HG03342 (cell line): ENCODE measurements around the gene GATD1.

ENCODE experiments used
- ATAC-seq: cut with Tn5 transposase; IDR thresholded peaks from one replicate; pipeline ENCODE4 v1.9.1; 2021; ENCODE audit warnings: mild to moderate bottlenecking, moderate library complexity; ENCODE audit not compliant: unreplicated experiment

GATD1 gene

GRCh38 chr11:813072-813455 lies 35.8 kb upstream of the GATD1 start:
- ATAC-seq: no peak

GRCh38 chr11:812390-812789 lies 35.1 kb upstream of the GATD1 start:
- no peak for ATAC-seq

- no peak for ATAC-seq
These were observed 34.4 kb upstream of the GATD1 start for GRCh38 chr11:811446-812245.

- ATAC-seq: no peak
These were observed 32.8 kb upstream of the GATD1 start for GRCh38 chr11:810040-810567.

- peak; percentile 70 for ATAC-seq
These were observed 32.2 kb upstream of the GATD1 start, which contains the start of gene RPLP2 for GRCh38 chr11:809287-810039. Gene RPLP2 (plus strand): TSS chr11:809967. CDS start chr11:810235, 268 bp downstream.

- no peak for ATAC-seq
These were observed 31.4 kb upstream of the GATD1 start for GRCh38 chr11:808427-809286.

GRCh38 chr11:804599-804964 lies 27.3 kb upstream of the GATD1 start:
- no peak for ATAC-seq

GRCh38 chr11:803770-804598 lies 26.7 kb upstream of the GATD1 start:
- no peak for ATAC-seq

- no peak for ATAC-seq
These were observed 26.1 kb upstream of the GATD1 start for GRCh38 chr11:803467-803742.

GRCh38 chr11:802693-803466 lies 25.6 kb upstream of the GATD1 start:
- ATAC-seq: no peak

- no peak for ATAC-seq
These were observed 24.8 kb upstream of the GATD1 start for GRCh38 chr11:802018-802617.

- no peak for ATAC-seq
These were observed 24.0 kb upstream of the GATD1 start for GRCh38 chr11:801097-801780.

GRCh38 chr11:800473-800872 lies 23.2 kb upstream of the GATD1 start:
- no peak for ATAC-seq

GRCh38 chr11:799641-800316 lies 22.5 kb upstream of the GATD1 start:
- ATAC-seq: no peak

- peak; percentile 58 for ATAC-seq
These were observed 20.9 kb upstream of the GATD1 start, which contains the start of gene SLC25A22 for GRCh38 chr11:798093-798713. Gene SLC25A22 (minus strand): TSS chr11:798281. CDS start chr11:795006, 3,275 bp downstream.

GRCh38 chr11:797296-798092 lies 20.2 kb upstream of the GATD1 start:
- ATAC-seq: peak; percentile 42
